MM.1S (cell line): ENCODE measurements around the gene MMP15.

Experiments
- EZH2 ChIP-seq: fragments of 300-600 bp; sonication (generic); optimal IDR thresholded peaks from 2 replicates; pipeline ENCODE3; 2017; ENCODE audit warnings: low read depth, mild to moderate bottlenecking, antibody characterized with exemption, low read length, mixed read lengths
- EZH2phosphoT487 ChIP-seq: fragments of 300-600 bp; sonication (generic); IDR thresholded peaks from 2 replicates; pipeline ENCODE4 v1.6.1; 2018; ENCODE audit warnings: antibody characterized with exemption, low read length
- TF ChIP-seq, protein P1 (sequence below): fragments of 300-600 bp; sonication (generic); IDR thresholded peaks from 2 replicates; pipeline ENCODE4 v1.5.1; 2016; ENCODE audit warnings: antibody characterized with exemption, low read length, mixed read lengths

DNA sequence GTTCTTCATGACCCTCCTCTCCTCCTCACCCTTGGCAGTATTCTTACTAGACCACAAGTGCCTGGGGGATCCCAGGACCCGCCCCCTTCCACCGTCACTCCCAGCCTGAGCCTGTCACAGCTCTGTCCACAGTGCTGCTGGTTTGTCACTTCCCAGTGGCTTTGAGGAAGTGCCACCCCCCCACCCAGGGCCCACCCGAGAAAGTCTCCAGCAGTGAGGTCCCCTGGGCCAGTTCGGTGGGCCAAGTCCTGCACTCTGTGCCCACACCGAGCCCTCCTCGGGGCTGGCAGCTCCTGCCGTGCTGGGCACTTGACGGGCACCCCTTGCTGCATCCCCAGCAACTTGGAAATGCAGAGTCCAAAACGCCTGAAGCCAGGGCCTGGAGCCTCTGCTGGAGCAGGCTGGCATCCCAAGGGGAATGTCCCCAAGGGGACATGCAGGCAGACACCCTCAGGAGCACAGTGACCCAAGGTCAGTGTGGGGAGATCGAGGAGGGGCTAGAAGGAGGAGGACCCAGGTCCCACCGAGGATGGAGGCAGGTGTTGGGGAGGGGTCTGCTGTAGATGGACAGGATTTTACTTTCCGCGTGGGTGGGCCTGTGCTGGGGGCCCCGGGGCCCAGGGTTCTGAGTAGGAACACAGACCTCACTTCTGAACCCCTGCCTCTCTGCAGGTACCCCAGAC lies 15.5 kb downstream of the MMP15 start:
- TF ChIP-seq EZH2phosphoT487 (no peak), EZH2 (no peak)
- TF ChIP-seq, protein P1, sequence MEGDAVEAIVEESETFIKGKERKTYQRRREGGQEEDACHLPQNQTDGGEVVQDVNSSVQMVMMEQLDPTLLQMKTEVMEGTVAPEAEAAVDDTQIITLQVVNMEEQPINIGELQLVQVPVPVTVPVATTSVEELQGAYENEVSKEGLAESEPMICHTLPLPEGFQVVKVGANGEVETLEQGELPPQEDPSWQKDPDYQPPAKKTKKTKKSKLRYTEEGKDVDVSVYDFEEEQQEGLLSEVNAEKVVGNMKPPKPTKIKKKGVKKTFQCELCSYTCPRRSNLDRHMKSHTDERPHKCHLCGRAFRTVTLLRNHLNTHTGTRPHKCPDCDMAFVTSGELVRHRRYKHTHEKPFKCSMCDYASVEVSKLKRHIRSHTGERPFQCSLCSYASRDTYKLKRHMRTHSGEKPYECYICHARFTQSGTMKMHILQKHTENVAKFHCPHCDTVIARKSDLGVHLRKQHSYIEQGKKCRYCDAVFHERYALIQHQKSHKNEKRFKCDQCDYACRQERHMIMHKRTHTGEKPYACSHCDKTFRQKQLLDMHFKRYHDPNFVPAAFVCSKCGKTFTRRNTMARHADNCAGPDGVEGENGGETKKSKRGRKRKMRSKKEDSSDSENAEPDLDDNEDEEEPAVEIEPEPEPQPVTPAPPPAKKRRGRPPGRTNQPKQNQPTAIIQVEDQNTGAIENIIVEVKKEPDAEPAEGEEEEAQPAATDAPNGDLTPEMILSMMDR, result no peak
